Upper lobe of left lung (tissue), 4 donors: ENCODE results near the gene CD82.

Source experiments
- EP300 ChIP-seq, 4 donors: sonication (generic); formaldehyde crosslinking; IDR thresholded peaks; one replicate each; pipeline ENCODE4 v1.5.1; 2017; ENCODE audit warnings: antibody characterized with exemption in 4 of 4, control low read depth in 2 of 4
- POLR2A ChIP-seq, 4 donors: fragments of 450-650 bp; IDR thresholded peaks; one replicate each; pipeline ENCODE4 v1.5.1; 2016 to 2017; ENCODE audit warnings: antibody characterized with exemption in 4 of 4, mild to moderate bottlenecking in 2 of 4
- POLR2AphosphoS5 ChIP-seq, 2 donors: sonication (generic); formaldehyde crosslinking; IDR thresholded peaks; one replicate each; pipeline ENCODE4 v1.5.1; 2017; ENCODE audit warnings: antibody characterized with exemption in 2 of 2
- TF ChIP-seq, protein P1 (sequence below), 6 experiments: fragments of 450-650 bp in 4 of 6; fragments of 200-600 bp in 2 of 6; sonication (generic) in 2 of 6; IDR thresholded peaks; one replicate each; pipeline ENCODE4 v1.5.1; 2016 to 2019; ENCODE audit warnings: antibody characterized with exemption in 6 of 6

DNA sequence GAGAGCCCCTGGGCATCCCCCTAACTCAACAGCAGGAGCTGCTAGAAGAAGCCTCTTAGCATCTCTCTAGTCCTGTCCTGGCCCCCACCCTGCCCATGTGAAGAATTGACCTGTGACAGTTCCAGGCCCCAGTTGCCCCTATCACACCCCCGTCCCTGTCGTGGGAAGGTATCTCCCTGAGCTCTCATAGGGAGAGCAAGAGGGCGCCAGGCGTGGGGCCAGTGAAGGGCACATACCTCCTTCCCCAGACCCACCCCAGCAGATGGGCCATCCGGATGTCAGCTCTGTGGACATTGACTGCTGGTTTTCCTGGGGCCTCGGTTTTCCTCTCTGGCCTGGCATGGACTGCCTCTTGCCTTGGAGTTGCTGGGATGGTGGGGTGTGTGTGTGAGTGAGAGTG lies 29.5 kb downstream of the CD82 start:
- TF ChIP-seq POLR2A (IDR thresholded peaks at IDR 0.05) (no peak), EP300 (IDR thresholded peaks at IDR 0.05) (no peak), POLR2AphosphoS5 (IDR thresholded peaks at IDR 0.05) (no peak)
- TF ChIP-seq, protein P1, sequence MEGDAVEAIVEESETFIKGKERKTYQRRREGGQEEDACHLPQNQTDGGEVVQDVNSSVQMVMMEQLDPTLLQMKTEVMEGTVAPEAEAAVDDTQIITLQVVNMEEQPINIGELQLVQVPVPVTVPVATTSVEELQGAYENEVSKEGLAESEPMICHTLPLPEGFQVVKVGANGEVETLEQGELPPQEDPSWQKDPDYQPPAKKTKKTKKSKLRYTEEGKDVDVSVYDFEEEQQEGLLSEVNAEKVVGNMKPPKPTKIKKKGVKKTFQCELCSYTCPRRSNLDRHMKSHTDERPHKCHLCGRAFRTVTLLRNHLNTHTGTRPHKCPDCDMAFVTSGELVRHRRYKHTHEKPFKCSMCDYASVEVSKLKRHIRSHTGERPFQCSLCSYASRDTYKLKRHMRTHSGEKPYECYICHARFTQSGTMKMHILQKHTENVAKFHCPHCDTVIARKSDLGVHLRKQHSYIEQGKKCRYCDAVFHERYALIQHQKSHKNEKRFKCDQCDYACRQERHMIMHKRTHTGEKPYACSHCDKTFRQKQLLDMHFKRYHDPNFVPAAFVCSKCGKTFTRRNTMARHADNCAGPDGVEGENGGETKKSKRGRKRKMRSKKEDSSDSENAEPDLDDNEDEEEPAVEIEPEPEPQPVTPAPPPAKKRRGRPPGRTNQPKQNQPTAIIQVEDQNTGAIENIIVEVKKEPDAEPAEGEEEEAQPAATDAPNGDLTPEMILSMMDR (IDR thresholded peaks at IDR 0.05): no peak
